HEK293T (cell line): Measurements from ENCODE around the gene INSYN2A.

Experiments
- BHLHE40 ChIP-seq: fragments of 450-650 bp; IDR thresholded peaks from 2 replicates; pipeline ENCODE4 v1.6.1; 2016; ENCODE audit warnings: mild to moderate bottlenecking, moderate library complexity, borderline replicate concordance
- ELF4 ChIP-seq: fragments of 450-650 bp; IDR thresholded peaks from 2 replicates; pipeline ENCODE4 v1.6.1; 2017; ENCODE audit warnings: antibody characterized with exemption
- FOXA1 ChIP-seq: fragments of 450-650 bp; IDR thresholded peaks from 2 replicates; pipeline ENCODE4 v1.6.1; 2016; ENCODE audit warnings: mild to moderate bottlenecking
- FOXK2 ChIP-seq: fragments of 450-650 bp; IDR thresholded peaks from 2 replicates; pipeline ENCODE4 v1.6.1; 2016; ENCODE audit warnings: mild to moderate bottlenecking
- FOXM1 ChIP-seq: fragments of 450-650 bp; IDR thresholded peaks from 2 replicates; pipeline ENCODE4 v1.6.1; 2017; ENCODE audit warnings: mild to moderate bottlenecking, borderline replicate concordance
- HDGF ChIP-seq: fragments of 450-650 bp; IDR thresholded peaks from 2 replicates; pipeline ENCODE4 v1.6.1; 2017; ENCODE audit warnings: antibody characterized with exemption, borderline replicate concordance
- L3MBTL2 ChIP-seq: fragments of 450-650 bp; conservative IDR thresholded peaks from 2 replicates; pipeline ENCODE4 v1.6.1; 2016; ENCODE audit warnings: mild to moderate bottlenecking
- LEF1 ChIP-seq: fragments of 450-650 bp; IDR thresholded peaks from 2 replicates; pipeline ENCODE4 v1.6.1; 2017; ENCODE audit warnings: mild to moderate bottlenecking, borderline replicate concordance
- SP1 ChIP-seq: fragments of 450-650 bp; IDR thresholded peaks from 2 replicates; pipeline ENCODE4 v1.6.1; 2017
- SUZ12 ChIP-seq: fragments of 450-650 bp; IDR thresholded peaks from 2 replicates; pipeline ENCODE4 v1.6.1; 2016; ENCODE audit warnings: mild to moderate bottlenecking
- TARDBP ChIP-seq: fragments of 450-650 bp; IDR thresholded peaks from 2 replicates; pipeline ENCODE4 v1.6.1; 2016
- ZNF384 ChIP-seq: fragments of 450-650 bp; IDR thresholded peaks from 2 replicates; pipeline ENCODE4 v1.6.1; 2016
- TF ChIP-seq, protein P1 (sequence below): fragments of 450-650 bp; IDR thresholded peaks from 2 replicates; pipeline ENCODE4 v1.6.1; 2016

DNA sequence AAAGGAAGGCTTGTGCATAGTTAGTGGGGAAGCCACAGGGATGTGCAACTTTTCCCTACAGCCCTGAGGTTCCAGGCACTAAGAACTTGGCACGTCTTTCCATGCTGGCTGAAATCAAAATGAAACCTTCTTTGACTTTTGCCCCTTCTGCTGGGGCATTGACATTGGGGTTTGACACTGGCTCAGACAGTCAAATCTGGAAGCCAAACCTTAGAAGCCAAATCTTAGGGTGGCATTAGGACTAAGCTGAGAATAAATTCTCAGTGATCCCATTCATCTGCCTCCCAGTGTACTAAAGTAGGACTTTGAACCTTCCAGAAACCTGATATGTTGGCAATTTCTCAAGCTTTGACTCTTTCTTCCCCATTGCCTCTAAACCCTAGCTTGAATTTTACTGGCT, 31.3 kb upstream of the INSYN2A start:
- TF ChIP-seq ZNF384 (no peak), SP1 (no peak), TARDBP (no peak), BHLHE40 (no peak), LEF1 (no peak), FOXA1 (no peak), L3MBTL2 (no peak), ELF4 (no peak), SUZ12 (no peak), FOXK2 (no peak), FOXM1 (no peak), HDGF (no peak)
- TF ChIP-seq, protein P1, sequence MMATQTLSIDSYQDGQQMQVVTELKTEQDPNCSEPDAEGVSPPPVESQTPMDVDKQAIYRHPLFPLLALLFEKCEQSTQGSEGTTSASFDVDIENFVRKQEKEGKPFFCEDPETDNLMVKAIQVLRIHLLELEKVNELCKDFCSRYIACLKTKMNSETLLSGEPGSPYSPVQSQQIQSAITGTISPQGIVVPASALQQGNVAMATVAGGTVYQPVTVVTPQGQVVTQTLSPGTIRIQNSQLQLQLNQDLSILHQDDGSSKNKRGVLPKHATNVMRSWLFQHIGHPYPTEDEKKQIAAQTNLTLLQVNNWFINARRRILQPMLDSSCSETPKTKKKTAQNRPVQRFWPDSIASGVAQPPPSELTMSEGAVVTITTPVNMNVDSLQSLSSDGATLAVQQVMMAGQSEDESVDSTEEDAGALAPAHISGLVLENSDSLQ, result no peak
